MM.1S (cell line): ENCODE measurements around the gene TTC33.

ENCODE experiments used
- DNase-seq: peaks from one replicate; pipeline ENCODE4 v3.0.0-alpha.2; 2015
- H2AFZ ChIP-seq: fragments of 300-600 bp; sonication (generic); 2 replicates; pipeline ENCODE4 v1.6.0; 2016; ENCODE audit warnings: antibody characterized with exemption, low read length
- H3F3A ChIP-seq: fragments of 300-600 bp; sonication (generic); 2 replicates; pipeline ENCODE4 v1.6.1; 2016; ENCODE audit warnings: mild to moderate bottlenecking, antibody characterized with exemption, low read length, moderate library complexity, mixed read lengths; ENCODE audit not compliant: insufficient read depth
- H3K27ac ChIP-seq: fragments of 300-600 bp; sonication (generic); 2 replicates; pipeline ENCODE4 v1.5.1; 2016; ENCODE audit warnings: mild to moderate bottlenecking, low read length
- H3K27me3 ChIP-seq: fragments of 300-600 bp; sonication (generic); replicated peaks from 2 replicates; pipeline ENCODE4 v1.6.0; 2016; ENCODE audit warnings: low read length; ENCODE audit not compliant: insufficient read depth
- H3K36me3 ChIP-seq: fragments of 300-600 bp; sonication (generic); replicated peaks from 2 replicates; pipeline ENCODE4 v1.6.1; 2016; ENCODE audit warnings: mild to moderate bottlenecking, low read length, mixed read lengths; ENCODE audit not compliant: insufficient read depth
- H3K4me1 ChIP-seq: fragments of 300-600 bp; sonication (generic); 2 replicates; pipeline ENCODE4 v1.6.1; 2016; ENCODE audit warnings: low read length, mixed read lengths
- H3K4me2 ChIP-seq: fragments of 300-600 bp; sonication (generic); 2 replicates; pipeline ENCODE4 v1.6.0; 2016; ENCODE audit warnings: low read depth, low read length
- H3K4me3 ChIP-seq: fragments of 300-600 bp; sonication (generic); 2 replicates; pipeline ENCODE4 v1.5.1; 2016; ENCODE audit warnings: low read length, mixed read lengths
- H3K79me2 ChIP-seq: fragments of 300-600 bp; sonication (generic); 2 replicates; pipeline ENCODE4 v1.6.1; 2016; ENCODE audit warnings: mixed run types, low read length, mixed read lengths
- H3K9ac ChIP-seq: fragments of 300-600 bp; sonication (generic); 2 replicates; pipeline ENCODE4 v1.6.1; 2016; ENCODE audit warnings: low read length, mixed read lengths
- H3K9me2 ChIP-seq: fragments of 300-600 bp; sonication (generic); replicated peaks from 2 replicates; pipeline ENCODE4 v1.6.1; 2016; ENCODE audit warnings: mild to moderate bottlenecking, low read length, mixed read lengths; ENCODE audit not compliant: insufficient read depth
- H3K9me3 ChIP-seq: fragments of 300-600 bp; sonication (generic); replicated peaks from 2 replicates; pipeline ENCODE4 v1.6.1; 2016; ENCODE audit warnings: mild to moderate bottlenecking, low read length, mixed read lengths; ENCODE audit not compliant: insufficient read depth
- H4K20me1 ChIP-seq: fragments of 300-600 bp; sonication (generic); 2 replicates; pipeline ENCODE4 v1.6.1; 2016; ENCODE audit warnings: mild to moderate bottlenecking, low read length, moderate library complexity, mixed read lengths; ENCODE audit not compliant: insufficient read depth
- EZH2 ChIP-seq: fragments of 300-600 bp; sonication (generic); optimal IDR thresholded peaks from 2 replicates; pipeline ENCODE3; 2017; ENCODE audit warnings: low read depth, mild to moderate bottlenecking, antibody characterized with exemption, low read length, mixed read lengths
- EZH2phosphoT487 ChIP-seq: fragments of 300-600 bp; sonication (generic); IDR thresholded peaks from 2 replicates; pipeline ENCODE4 v1.6.1; 2018; ENCODE audit warnings: antibody characterized with exemption, low read length
- TF ChIP-seq, protein P1 (sequence below): fragments of 300-600 bp; sonication (generic); IDR thresholded peaks from 2 replicates; pipeline ENCODE4 v1.5.1; 2016; ENCODE audit warnings: antibody characterized with exemption, low read length, mixed read lengths

Gene TTC33

GRCh38 chr5:40557501-40557900 is 198.3 kb downstream of the TTC33 start:
- Histone ChIP-seq H3K4me2 (no peak overlapping the region), H3K27me3 (no peaks in the 10 kb centered on the region), H4K20me1 (no peaks in the 10 kb centered on the region), H3K79me2 (no peaks in the 10 kb centered on the region), H3K27ac (no peak overlapping the region), H3K9ac (no peak overlapping the region), H3K36me3 (no peaks in the 10 kb centered on the region), H3K9me2 (no peaks in the 10 kb centered on the region), H3K4me3 (no peak overlapping the region), H3K4me1 (no peaks in the 10 kb centered on the region), H3K9me3 (no peaks in the 10 kb centered on the region), H2AFZ (no peak overlapping the region), H3F3A (no peaks in the 10 kb centered on the region)
- TF ChIP-seq EZH2 (no peak), EZH2phosphoT487 (no peak)
- TF ChIP-seq, protein P1, sequence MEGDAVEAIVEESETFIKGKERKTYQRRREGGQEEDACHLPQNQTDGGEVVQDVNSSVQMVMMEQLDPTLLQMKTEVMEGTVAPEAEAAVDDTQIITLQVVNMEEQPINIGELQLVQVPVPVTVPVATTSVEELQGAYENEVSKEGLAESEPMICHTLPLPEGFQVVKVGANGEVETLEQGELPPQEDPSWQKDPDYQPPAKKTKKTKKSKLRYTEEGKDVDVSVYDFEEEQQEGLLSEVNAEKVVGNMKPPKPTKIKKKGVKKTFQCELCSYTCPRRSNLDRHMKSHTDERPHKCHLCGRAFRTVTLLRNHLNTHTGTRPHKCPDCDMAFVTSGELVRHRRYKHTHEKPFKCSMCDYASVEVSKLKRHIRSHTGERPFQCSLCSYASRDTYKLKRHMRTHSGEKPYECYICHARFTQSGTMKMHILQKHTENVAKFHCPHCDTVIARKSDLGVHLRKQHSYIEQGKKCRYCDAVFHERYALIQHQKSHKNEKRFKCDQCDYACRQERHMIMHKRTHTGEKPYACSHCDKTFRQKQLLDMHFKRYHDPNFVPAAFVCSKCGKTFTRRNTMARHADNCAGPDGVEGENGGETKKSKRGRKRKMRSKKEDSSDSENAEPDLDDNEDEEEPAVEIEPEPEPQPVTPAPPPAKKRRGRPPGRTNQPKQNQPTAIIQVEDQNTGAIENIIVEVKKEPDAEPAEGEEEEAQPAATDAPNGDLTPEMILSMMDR = no peak
- no peak for DNase-seq

GRCh38 chr5:40556811-40557210 is 198.9 kb downstream of the TTC33 start:
- H3K4me2 ChIP-seq = no peak overlapping the region
- no peak overlapping the region for H3K27ac ChIP-seq
- H3K27me3 ChIP-seq = no peaks in the 10 kb centered on the region
- H3K9me3 ChIP-seq = no peaks in the 10 kb centered on the region
- no peaks in the 10 kb centered on the region for H4K20me1 ChIP-seq
- TF ChIP-seq EZH2 (no peak), EZH2phosphoT487 (no peak)
- TF ChIP-seq, protein P1 = no peak
- no peaks in the 10 kb centered on the region for H3F3A ChIP-seq
- H2AFZ ChIP-seq = no peak overlapping the region
- H3K9ac ChIP-seq = no peak overlapping the region
- no peak overlapping the region for H3K4me3 ChIP-seq
- H3K79me2 ChIP-seq = no peaks in the 10 kb centered on the region
- H3K4me1 ChIP-seq = no peaks in the 10 kb centered on the region
- no peaks in the 10 kb centered on the region for H3K36me3 ChIP-seq
- no peak for DNase-seq
- no peaks in the 10 kb centered on the region for H3K9me2 ChIP-seq

- H3K9me3 ChIP-seq = no peaks in the 10 kb centered on the region
- no peaks in the 10 kb centered on the region for H4K20me1 ChIP-seq
- H2AFZ ChIP-seq = no peak overlapping the region
- no peak overlapping the region for H3K4me2 ChIP-seq
- no peaks in the 10 kb centered on the region for H3K4me1 ChIP-seq
- no peak overlapping the region for H3K27ac ChIP-seq
- no peak for DNase-seq
- H3K9me2 ChIP-seq = no peaks in the 10 kb centered on the region
- no peaks in the 10 kb centered on the region for H3F3A ChIP-seq
- H3K36me3 ChIP-seq = no peaks in the 10 kb centered on the region
- TF ChIP-seq, protein P1 = no peak
- TF ChIP-seq EZH2phosphoT487 (no peak), EZH2 (no peak)
- H3K9ac ChIP-seq = no peak overlapping the region
- no peak overlapping the region for H3K4me3 ChIP-seq
- no peaks in the 10 kb centered on the region for H3K79me2 ChIP-seq
- H3K27me3 ChIP-seq = no peaks in the 10 kb centered on the region
These were observed 199.9 kb downstream of the TTC33 start for GRCh38 chr5:40555886-40556285.
